Stimulated activated CD4-positive, alpha-beta T cell treated with anti-CD3 and anti-CD28 coated beads, Interleukin-12 subunit alpha, Interleukin-12 subunit beta, amount 100 ng/mL, for 48 hours (primary cell): Measurements from ENCODE around the gene TTN.

ENCODE experiments used
- DNase-seq, 3 donors: peaks; one replicate each; pipeline ENCODE4 v3.0.0-alpha.2; 2020; ENCODE audit warnings: low read depth in 2 of 3, low spot score in 1 of 3

The TTN gene

DNA sequence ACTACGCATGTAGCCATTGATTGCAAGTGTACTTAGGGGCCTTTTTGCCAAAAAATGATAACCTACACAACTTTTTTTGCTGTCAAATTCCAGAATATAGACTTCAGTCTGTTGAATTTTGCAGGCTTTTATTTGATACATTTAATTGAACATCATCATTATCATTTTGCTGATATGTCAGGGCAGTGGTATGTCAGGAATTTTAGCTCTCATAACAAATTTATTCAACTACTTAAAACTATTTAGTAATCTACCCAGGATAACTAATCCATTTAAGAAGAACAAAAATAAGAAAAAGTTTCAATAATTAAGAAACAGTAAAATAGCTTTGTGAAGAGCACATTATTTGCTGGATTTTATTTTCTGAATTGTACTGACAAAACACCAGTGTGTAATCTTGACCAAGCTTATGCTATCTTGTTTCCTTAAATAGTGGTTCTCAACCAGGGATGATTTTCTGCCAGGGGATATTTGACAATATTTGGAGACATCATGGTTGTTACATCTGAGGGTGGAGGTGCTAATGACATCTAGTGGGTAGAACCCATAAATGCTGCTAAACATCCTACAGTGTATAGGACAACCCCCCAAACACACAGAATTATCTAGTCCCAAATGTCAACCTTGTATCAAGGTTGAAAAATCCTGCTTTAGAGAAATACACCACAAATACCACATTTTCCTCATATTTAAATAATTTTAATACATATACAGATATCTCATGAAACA lies 12.1 kb upstream of the TTN start:
- DNase-seq = no peak

DNA sequence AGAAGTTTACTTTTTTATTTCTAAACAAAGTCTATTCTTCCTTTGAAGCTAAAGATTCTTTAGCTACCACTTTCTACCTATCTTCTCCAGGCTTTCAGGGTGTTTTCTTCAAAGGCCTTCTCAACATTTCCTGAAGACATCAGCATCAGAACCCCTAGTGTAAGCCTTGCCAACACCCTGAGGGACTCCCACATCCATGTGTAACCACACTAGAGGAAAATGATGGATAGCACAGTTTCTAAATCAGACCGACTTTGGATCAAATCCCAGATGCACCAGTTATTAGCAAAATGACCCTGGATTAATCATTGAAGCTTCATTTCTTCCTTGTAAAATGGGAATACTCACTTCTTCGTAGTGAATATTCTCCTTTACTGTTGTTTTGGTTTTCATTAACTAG lies 4.7 kb upstream of the TTN start:
- DNase-seq = no peak

DNA sequence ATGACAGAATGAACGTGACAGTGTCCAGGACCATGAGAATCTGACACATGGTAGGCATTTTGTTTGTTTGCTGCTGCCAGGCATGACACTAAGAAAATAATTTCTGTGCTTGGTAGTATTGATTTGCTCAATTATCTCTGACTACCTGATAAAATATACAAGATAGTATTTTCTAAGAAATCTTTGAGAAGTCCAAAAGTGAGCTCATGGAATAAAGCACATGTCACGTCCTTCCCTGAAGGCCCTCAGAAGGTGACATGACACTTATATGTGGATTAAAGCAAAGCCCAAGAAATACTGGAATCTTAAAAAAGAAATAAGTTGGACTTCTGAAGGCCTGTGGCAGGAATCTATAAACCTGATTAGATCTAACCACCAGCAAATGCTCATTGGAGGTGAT lies 3.8 kb upstream of the TTN start:
- no peak for DNase-seq

DNA sequence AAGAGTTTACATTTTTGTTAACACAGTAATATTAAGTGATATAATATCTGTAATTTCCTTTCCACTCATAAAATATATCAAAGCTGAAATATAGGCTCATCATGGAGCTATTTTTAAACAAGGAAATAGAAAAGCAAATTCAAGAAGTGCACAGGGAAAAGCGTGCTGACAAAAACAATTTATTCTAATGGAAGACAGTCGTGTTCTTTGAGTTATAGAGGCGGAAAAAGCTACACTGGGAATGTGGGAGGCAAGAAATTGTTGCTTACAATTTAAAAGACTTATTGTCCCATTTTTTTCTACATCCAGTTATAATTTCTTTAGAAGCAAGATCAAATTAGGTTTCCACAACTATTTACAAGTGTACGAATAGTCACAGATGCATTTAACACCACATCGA lies 3.2 kb upstream of the TTN start:
- no peak for DNase-seq

DNA sequence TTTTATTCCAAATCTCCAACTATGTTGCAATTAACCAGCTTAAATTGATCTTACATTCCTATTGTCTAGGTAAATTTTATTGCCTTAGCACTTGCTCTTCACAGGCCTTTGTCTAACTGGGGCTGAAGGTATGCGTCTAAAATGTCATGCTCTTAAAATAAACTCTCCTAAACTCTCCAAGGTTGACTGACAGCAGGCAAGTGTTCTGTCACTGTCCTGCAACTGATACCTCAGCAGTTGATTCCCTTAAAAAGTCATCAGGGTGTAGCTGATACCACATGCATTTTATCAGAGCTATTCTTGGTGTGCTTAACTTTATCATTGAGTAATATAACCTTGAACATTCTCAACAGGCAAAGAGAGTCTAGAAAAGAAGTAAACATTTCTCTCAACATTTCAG lies 680 bp downstream of the TTN start:
- no peak for DNase-seq

DNA sequence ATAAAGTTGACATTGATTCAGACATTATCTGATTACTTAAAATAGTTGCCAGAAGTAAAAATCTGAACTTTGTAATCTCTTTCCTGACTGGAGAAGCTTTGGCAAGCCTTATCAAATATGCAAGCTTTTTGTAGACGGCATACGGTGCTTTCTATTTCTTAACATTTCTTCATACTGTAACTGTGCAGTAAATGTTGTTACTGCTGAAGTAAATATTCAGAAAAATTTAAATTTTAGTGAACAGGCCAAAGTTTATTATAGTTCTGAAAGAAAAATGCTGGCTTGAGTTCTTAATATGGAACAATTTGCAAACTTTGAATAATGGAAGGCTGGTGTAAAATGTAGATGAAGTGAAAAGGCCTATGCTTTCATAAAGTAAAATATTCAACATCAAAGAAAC lies 1.8 kb downstream of the TTN start:
- no peak for DNase-seq

DNA sequence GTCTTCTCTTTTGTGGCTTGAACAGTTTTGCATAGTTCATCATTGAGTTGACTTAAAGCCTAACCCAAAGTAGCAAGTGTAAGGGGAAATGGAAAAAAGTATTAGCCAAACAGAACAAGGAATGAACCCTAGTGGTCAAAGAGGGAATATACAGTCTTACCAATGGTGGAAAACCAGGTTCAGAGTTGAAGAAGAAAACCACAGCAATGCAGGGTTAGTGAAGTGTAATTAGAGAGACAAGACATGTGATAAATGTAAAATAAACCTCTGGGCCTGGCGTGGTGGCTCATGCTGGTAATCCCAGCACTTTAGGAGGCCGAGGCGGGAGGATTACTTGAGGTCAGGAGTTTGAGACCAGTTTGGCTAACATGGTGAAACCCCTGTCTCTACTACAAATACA lies 2.4 kb downstream of the TTN start:
- DNase-seq = no peak

DNA sequence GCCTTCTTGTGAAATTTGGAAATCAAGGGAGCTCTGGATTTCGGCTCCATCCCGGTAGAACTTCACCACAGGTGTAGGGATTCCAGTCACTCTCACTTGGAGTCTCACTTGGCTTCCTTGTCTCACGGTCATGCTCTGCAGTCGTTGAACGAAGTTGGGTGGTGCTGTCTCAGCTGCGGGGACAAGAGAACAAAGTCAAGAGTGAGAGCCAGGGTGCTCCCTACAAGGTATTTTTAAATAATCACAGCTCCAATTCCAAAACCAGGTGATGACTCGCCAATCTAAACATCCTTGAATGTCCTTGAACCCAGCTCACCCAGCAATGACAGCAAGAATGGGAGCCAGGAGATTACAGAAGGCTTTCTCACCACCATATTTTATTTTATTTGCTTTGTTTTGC lies 6.7 kb downstream of the TTN start:
- no peak for DNase-seq

DNA sequence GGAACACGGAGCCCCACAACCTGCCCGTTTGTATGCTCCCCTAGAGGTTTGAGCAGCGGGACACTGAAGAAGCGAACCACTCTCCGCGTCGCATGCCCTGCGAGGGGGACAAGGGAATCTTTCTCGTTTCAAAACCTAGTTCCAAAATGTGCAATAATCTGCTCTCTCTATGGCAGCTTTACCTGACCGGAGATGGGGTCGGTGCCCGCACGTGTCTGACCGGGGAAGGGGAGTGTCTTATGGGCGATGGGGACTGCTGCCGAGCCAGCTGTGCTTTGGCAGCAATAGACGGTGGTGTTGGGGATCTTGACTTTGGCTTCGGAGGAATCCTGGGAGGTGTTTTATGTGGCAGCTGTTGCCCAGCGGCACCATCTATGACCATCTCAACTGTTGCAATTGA lies 7.9 kb downstream of the TTN start:
- DNase-seq = no peak

DNA sequence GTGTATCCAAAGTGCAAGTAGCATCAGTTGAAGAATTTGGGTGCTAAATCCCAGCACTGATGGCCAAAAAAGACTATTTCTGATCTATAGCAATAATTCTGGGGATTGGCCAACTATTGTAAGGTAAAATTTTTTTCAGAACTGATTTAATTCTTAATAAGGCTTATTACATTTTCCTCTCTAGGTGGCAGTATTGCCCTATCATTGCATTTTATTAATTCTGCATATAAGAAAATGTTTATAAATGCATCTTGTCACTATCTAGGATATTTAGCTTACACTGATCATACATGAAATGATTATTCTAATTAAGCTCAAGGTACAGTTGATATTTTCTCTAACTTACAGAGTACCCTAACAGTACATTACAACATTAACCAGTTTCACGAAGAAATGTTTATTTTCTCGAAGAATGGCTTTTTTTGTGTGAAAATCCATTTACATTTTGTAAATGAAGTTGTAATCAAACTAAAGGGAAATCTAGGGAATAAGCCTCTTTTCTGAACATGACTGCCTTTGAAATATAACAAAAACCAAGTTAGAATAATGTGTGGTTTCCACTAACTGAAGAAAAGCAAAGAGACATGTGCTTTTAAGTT lies 11.0 kb downstream of the TTN start:
- DNase-seq = no peak

DNA sequence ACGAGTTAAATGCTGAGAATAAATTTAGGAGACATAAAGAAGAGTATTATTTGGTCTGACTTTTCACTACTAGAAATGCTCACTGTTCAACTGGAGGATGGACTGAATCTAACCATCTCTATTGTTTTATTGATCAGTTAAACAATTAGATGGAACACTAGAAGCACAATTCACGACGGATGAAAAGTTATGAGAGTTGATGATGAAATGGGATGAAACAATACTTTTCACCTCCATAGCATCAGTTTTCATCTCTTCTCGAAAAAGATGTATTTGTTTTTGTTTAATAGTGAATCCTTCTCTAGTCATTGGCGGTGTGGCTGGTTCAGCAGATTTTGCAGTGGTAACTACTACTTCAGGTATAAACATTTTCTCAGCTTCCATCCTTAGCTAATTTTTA lies 19.3 kb downstream of the TTN start:
- no peak for DNase-seq

DNA sequence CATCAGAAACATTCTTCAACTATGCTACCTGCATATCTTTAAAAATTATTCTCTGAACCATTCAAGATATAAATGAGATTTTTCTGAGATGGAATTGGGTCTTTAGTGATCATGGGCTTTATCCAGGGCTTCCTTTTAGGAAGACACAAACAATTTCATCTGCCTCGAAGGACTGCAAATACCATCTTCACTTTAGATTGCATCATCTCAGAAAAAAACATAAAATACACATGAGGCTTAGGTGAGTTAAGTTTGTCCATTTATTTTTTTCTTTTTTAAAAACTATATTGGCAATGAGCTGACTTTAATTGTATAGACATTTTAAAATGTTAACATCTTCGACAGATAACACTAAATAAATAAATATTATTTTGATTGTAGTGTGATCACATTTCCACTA lies 20.1 kb downstream of the TTN start:
- DNase-seq = no peak

DNA sequence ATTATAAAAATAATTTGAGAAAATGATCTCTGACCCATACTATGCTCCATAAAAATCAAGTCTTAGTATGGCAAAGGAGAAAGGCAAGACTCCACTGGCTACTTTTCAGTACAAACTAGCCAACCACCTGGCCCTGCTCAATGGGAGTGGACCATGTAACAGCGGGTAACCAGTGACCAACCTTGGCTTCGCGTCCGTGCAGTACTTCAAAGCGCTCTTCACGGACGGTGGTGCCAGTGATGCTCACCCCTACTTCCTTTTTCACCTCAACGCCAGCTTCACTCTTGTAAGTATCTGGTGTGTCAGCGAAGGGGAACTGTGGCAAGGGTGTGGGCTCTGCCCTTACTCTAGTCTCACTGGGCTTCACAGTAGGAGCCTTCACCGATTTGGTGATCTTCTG lies 23.3 kb downstream of the TTN start:
- DNase-seq = no peak

DNA sequence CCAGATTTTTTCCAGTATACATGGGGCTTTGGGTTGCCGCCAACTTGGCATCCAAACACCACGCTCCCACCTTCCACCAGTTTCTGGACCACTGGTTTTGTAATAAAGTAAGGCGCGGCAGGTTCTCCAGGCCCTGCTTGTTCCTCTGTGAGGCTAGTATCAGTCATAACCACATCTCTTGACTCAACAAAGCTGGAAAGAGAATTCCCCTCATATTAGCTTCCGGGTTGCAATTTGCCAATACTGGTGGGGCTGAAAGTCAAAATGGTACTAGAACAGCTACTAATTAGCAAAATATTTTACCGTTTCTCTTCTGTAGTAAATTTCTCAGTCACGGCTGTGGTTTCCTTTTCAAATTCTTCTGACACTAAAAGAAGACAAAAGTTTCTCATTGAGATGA lies 25.0 kb downstream of the TTN start:
- DNase-seq = no peak

DNA sequence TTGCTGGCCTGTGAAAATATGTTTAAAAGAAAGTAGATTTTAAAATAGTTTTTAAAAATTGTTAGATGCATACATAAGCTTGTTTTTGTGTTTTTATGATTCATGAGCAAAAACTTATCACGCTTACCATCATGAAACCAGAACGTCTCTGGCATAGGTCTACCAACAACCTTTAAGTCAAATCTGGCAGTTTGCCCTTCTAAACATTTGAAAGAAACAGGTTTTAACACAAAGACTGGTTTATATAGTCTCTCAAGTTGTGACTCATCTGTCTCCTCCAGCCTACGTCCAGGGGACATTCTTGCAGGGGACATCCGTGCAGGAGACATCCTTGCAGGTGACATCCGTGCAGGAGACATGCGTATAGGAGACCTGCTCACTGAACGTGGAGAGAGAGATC lies 29.6 kb downstream of the TTN start:
- DNase-seq = no peak

DNA sequence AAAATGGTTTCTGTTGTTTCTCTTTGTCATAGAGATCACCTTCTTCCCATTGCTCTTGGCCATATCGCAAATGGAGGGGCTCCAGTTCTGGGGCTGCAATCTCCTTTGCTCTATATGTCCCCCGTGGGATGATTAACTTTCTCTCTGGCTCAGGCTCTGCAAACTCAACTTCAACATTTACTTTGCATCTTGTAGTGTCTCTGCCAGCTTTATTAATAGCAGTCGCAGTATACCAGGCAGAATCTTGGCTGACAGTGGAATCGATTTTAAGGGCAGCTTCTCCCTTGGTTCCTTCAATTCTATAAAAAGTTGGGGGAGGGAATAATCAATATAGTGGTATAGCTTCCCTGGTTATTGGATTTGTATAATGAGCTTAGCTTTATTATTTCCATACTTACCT lies 30.5 kb downstream of the TTN start:
- no peak for DNase-seq

DNA sequence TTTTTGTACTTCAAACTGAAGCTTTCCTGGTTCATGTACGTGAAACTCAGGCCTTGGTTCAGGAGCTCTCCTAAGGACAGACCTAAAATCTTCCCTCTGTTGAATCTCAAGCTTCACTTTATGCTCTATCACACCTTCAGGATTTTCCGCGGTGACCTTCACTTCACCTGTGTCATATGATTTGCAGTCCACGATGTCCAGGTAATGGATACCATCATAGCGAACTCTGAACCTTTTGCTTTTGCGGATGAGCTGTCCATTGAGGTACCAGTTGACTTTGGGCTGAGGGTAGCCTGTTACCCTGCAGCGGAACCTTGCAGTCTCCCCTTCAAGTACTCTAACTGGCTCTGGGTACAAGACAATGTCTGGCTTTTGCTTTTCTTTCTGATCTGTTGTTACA lies 31.2 kb downstream of the TTN start:
- no peak for DNase-seq

DNA sequence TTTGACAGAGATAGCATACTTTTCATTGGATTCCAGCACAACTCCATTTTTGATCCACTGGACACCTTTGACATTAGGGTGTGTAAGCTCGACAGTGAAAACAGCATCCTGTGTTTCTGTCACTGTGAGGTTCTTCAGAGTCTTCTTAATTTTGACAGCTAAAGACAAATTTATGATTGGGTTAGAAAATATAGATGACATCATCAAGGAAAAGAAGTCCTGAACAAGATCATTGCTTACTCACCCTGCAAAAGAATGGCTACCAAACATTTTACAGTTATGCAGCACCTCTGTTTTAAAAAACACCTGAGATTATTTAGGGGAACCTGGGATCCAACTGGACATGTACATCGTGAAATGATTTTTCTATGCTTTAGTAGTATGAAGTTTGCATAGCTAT lies 36.7 kb downstream of the TTN start:
- DNase-seq = no peak

DNA sequence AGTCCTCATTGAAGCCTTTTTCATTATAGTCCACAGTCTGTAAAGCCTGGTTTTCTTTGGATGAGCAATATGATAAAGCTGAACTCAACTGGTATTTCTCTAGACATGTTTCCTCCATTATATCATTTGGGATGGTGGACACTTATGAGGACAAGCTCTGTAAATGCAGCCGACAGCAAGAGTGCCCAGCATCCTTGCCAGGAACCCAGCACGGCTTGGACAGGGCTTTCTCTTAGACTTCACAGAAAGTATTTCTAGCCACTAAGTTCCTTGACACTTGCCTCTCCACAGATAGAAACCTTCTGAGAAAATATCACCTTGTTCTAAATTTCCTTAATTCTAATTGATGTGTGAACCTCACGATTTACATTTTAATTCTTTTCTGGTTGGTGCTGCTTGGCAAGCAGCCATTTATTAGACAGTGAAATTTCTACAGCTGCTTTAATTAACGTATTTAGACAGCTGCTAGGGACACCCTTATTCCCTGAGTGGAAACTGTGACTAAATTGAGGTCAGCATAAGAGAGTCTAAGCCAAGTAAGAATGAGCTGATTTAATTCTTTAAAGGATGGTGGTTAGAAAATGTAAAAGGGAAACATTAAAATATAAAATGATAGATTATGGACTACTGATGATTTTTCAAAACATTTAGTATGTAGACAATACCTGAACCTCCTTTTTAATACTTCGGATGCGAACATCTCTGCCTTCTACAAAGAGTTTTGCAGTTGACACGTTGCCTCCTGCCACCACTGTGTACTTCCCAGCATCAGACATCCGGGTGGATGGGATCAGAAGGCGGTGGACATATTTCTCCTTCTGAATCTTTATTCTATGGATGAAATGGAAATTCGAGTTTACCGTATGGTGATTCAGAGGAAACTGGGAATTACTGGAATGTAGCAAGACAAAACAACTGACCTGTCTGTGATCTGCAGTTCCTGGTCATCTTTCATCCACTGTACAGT lies 39.8 kb downstream of the TTN start:
- DNase-seq = no peak

DNA sequence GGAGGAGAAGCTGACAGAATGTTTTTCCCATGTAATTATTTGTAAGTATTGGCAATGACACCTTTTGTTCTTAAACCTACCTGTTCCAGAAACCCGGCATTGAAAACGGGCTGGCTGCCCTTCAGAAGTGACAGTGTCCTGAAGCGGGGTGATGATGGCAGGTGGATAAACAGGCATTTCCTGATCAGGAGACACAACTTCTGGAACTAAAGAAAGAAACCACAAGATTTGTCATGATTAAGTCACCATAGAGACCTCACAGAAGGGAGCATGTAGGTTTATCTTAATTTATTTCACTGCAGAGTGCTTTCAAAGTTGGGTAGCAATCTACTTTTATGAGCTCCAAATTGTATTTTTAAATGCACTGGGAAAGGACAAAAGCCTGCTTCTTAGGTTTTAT lies 43.1 kb downstream of the TTN start:
- no peak for DNase-seq

DNA sequence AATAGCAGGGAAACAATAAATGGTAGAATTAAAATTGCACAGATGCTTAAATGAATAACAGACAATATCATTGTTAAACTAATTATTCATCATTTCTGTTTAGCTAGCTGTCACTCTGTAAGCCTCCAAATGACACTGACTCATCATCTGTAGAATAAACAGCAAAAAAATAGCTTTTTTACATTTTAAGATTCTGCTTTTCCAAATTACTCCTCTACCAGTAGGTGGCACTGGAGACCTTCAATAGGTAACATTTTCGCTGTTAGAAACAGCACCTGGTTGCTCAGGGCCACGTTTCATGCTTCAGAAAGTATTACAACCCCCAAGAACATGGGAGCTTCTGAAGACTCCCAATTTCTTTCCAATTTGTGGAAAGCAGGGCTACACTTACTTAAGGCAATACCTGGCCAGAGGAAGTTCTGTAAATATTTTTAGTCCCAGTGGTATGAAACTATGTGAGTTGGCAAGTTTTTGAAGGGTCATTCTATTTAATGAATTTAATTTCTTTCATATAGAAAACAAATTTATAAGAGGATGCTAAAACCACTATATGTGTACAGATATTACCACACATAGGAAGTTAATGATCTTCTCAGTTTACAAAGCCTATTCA lies 45.4 kb downstream of the TTN start:
- peak in 1 of 3 donors; percentile 56 for DNase-seq

DNA sequence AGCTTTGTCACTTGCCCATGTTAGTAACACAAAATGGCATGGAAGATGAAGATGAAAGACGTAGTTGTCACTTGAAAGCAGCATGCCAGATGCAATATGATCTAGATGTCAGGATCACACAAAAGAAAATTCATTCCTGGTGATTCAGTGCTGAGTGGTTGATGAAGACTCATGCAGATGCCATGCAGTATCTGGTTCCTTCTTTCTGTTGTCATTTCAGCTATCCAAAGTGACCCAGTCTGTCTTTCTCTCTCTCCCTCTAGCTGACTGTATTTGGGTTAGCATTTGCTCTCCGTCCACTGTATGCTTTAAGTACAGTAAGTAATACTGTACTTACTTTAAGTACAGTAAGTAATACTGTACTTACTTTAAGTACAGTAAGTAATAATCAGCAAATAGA lies 50.4 kb downstream of the TTN start:
- no peak for DNase-seq
